H1 (cell line): ENCODE results near the gene ELMO1. TPM values are rescaled to one million over a fixed set of nuclear protein-coding genes. Genes with fewer than 3 reads are reported as not detected.

Experiments
- TBP ChIP-seq: IDR thresholded peaks from 2 replicates; pipeline ENCODE4 v1.6.1; 2011; ENCODE audit warnings: low read depth, low read length, improper control_type of control experiment
- polyA plus RNA-seq, 7 experiments: library from polyadenylated mRNA; depleted of rRNA in 3 of 7; stranded (reverse) in 5 of 7; unstranded in 2 of 7; fragments of >200 nt in 5 of 7; fragments of 200-250 nt in 2 of 7; gene quantifications; 1 replicate in 5 of 7; 2 replicates in 1 of 7; 4 replicates in 1 of 7; pipeline versions ENCODE4 v1.2.1 to v1.2.3, GENCODE V29; 2011 to 2013; ENCODE audit warnings: missing spikeins in 2 of 7, mixed read lengths in 2 of 7
- total RNA-seq: library from RNA; stranded (reverse); fragmentation: NEBNext Ultra II Directional; extraction: Animal tissue kit (Norgen Biotek cat#: 25700); gene quantifications from 2 replicates; pipeline ENCODE4 v1.2.1, GENCODE V29; 2021

ELMO1 gene
- total and polyA plus RNA-seq, 2 of the 8 experiments (the other 6 are each of a cell fraction or from before 2014, with no cell fraction given): 18.4 to 21.0 TPM

- no peak for TF ChIP-seq TBP
Measured at GRCh38 chr7:37495574-37496184, 47.0 kb upstream of the ELMO1 start (continued).
